GM21825 (cell line): ENCODE results near the gene BBS12.
"Not testable (repeated sequence)": the region's sequence is repeated elsewhere in the genome, so short reads cannot be mapped to it uniquely, and the experiment has no call there.

ENCODE experiments used
- ATAC-seq: cut with Tn5 transposase; IDR thresholded peaks from one replicate; pipeline ENCODE4 v1.9.1; 2021; ENCODE audit warnings: mild to moderate bottlenecking, moderate library complexity; ENCODE audit not compliant: unreplicated experiment

Gene BBS12

DNA sequence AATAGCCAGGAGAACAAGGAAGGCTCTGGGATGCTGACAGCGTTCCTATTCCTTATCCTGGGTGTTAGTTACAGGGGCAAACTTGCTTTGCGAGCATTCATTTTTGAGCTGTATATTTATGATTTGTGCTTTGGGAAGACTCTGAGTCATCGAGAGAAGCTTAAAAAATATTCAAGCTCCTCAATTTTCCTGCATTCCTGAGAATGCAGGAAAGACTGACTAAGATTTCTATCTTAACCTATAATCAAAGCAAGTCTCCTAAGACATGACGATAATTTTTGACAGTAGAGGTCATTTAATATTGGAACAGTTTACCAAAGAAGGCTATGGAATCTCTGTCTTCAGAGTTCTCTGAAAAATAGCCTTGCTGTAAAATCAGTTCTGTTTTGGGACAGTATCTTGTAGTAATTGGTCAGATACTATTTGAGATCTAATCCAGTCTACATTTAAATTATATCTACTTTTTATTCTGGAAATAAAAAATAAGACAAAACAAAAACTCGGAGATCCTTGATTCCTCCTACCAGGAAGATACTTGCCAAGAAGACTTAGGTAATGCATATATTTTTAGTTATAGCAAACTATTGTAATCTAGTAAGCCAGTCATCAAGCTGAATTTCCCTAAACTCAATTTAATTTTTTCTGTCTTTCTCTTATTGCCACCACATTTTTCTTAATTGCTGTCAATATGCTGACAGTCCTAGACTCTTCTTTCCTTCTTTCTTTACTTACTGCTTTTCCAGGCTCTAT, 31.7 kb downstream of the BBS12 start:
- ATAC-seq, result no peak

- ATAC-seq, result peak; percentile 90
Observed at GRCh38 chr4:122764821-122765215, 32.3 kb downstream of the BBS12 start.

- ATAC-seq, result no peak
Observed at GRCh38 chr4:122765692-122766352, 33.3 kb downstream of the BBS12 start.

- ATAC-seq, result no peak
Observed at GRCh38 chr4:122766353-122766705, 33.8 kb downstream of the BBS12 start.

DNA sequence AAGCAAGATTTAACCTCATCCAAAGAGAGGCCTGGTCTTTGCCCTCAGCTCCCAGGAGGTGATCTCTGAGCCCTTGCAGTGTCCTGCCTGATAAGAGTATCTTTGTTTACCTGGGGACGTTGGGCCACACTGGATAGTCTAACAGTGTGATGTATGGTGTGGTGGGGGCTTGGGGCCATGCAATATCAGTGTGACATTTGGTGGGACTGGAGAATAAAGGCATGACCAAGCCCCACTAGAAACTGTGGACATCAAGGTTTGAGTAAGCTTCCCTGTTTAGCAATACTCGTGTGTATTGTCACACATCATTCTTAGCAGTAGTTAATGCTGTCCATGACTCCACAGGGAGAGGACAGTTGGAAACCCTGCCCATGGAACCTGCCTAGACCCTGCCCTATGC, 34.4 kb downstream of the BBS12 start:
- no peak for ATAC-seq

- no peak for ATAC-seq
Observed at GRCh38 chr4:122771724-122772123, 39.2 kb downstream of the BBS12 start.

DNA sequence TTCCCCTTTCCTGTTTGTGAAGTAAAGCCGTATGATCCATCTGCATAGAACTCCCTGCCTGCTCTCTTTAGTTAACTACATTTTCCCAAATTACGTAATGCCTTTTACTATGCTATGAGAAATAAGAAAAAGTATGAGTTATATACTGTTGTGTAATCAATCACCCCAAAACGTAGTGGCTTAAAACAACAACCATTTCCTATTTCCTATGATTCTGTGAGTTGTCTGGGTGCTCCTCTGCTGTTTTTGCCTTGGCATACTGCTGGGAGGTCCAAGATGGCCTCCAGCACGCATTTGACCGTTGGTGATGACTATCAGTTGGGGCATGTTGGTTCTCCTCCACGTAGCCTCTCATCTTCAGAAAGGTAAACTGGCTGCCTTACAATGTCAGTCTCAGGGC, 39.8 kb downstream of the BBS12 start:
- no peak for ATAC-seq

- no peak for ATAC-seq
Observed at GRCh38 chr4:122772986-122773385, 40.5 kb downstream of the BBS12 start.

DNA sequence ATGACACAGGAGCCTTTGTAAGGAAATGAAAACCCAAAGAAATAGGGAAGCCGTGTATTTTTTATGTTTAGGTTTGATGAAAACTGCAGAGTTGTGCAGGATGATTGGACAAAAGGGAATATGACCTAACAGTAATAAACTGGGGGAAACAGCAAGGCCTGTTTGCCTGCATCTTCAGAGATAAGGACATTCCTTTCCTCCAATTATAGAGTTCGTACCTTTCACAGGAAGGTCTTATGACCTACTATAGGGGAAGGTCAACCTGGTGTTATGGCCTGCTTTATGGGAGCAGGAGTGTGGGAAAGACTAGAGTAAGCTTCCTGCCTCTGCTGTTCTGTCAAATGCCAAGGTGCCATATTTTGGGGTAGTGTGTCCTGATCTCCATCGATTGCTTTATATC, 42.5 kb downstream of the BBS12 start:
- ATAC-seq, result no peak

DNA sequence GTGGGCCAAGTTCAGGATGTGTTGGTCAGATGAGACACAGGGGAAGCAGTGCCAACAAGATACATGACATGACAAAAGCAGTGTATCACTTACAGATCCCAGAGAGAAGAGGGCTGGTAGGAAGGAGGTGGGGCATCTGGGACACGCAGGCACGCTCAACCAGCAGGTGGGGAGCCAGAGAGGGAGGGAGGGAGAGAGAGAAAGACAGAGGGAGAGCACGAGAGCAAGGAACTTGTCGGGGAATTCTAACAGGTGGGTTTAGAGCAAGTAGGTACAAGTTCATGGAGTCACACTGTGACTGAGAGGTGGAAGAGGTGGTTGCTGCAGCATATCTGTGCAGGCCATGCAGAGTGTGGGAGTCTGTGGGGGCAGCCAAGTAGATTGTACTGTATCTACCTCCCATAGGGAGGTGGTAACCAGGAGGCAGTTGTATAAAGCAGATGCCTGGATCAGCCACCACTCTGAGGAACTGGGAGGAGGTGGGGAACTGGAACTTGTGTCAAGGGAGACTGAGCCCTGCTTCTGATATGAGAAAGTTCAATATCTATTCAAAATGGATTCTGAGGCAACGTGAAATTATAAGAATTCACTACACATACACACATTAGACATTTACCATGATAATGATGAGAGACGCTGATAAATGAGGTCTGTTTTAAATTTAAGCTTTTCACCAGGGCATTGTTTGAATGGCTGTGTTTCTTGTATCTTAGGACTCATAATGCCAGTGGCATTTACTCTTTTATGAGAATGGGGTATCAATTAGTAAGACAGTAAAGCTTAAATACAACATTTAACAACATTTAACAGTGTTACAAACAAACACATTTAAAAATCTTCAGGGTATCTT, 43.7 kb downstream of the BBS12 start:
- ATAC-seq, result no peak

DNA sequence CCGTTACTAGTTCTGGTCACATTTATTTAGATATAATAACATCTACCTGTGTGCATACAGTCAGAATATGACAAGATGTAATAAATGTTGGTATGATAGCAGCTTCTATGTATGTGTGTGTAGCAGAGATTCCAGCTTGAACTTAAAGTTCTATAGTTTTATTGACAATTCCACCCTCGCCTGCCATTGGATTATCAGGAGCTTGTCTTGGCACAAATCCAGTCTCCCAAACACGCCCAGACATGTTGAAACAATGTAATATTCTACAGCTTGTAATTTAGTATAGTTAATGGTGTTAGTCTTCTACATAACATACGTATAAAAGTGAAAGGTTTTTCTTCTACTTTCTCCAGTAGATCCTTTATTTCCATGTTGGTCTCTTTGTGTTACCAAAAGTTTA, 44.4 kb downstream of the BBS12 start:
- ATAC-seq, result no peak

DNA sequence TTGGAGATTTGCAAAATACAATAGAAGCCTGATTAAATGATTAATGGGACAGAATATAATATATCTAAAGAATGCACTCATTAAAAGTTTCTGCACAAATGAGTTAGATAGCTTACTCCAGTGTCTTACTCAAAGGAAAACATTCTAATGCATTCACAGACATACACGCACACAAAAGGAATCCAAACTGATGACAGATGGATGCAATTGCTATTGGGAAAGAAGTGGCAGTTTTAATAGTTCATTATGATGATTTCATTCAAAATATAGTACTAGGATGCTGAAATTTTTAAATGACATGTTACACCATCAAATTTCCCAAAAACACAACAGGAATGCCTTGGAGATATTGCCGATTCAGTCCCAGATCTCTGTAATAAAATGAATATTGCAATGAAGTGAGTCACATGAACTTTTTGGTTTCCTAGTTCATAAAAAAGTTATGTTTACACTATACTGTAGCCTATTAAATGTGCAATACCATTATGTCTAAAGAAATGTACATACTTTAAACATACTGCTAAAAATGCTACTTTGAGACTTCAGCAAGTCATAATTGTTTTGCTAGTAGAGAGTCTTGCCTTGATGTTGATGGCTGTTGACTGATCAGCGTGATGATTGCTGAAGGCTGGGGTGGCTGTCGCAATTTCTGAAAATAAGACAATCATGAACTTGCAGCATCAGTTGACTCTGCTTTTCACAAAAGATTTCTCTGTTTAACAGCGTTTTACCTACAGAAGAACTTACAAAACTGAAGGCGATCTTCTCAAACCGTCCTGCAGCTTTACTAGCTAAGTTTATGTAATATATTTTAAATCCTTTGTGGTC, 45.6 kb downstream of the BBS12 start:
- ATAC-seq, result no peak

DNA sequence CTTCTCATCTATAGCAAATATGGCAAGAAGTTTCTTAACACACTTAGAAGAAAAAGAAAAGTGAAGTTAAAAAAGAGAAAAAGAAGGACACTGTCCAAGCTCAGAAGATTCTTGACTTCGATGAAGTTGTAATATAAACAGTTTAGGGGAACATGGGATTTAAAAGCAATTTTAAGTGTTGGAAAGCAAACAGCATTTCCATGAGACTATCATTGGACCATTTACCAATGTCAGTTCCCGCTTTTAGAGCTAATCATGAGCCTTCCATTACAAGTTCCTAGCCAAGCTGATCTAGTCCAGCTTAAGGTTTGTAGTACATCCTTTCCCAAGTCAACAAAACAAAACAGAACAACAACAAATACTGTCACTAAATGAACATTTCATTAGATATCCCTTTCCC, 49.0 kb downstream of the BBS12 start:
- ATAC-seq, result no peak

- ATAC-seq, result no peak
Observed at GRCh38 chr4:122783301-122784215, 51.1 kb downstream of the BBS12 start.

DNA sequence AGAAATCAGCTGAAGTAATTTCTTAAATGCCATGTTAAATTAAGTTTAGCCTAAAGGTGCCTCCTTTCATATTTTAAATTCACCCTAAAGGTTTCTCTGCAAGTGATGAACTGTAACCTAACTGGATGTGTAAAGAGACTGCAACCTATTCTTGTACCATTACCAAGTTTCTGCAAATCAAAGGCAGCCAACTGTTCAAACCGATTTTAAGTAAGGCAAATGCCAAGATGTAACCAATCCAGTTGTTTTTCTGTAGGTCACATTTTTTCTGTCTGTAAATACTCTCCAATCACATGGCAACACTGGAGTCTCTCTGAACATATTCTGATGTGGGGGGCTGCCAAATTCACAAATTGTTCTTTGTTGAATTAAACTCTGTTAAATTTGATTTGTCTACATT, 51.8 kb downstream of the BBS12 start:
- no peak for ATAC-seq

DNA sequence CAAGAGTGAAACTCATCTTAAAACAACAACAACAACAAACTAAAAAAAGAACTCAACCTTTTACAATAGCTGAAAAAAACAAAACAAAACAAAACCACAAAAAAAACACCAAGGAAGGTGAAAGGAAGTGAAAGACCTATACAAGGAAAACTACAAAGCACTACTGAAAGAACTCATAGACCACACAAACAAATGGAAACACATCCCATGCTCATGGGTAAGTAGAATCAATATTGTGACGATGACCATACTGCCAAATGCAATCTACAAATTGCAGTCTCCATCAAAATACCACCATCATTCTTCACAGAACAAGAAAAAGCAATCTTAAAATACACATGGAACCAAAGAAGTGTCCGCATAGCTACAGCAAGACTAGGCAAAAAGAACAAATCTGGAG, 52.6 kb downstream of the BBS12 start:
- ATAC-seq, result no peak

DNA sequence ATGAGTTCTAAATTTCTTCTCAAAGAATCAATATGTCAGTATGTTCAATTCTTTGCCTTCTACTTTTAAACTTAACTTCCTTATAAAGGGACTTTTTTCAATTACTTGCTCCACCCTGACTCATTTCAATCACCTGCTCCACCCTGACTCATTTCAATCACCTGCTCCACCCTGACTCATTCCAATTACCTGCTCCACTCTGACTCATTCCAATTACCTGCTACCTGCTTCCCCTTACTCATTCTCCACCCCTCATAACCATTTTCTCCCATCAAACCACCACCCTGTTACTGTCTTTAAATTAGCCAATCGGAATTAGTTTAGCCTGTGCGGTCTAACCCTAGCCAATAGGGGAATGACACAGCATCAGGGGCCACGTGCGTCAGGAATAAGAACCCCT, 53.8 kb downstream of the BBS12 start:
- not testable (repeated sequence) for ATAC-seq

- ATAC-seq, result not testable (repeated sequence)
Observed at GRCh38 chr4:122786920-122787319, 54.4 kb downstream of the BBS12 start.

- ATAC-seq, result no peak
Observed at GRCh38 chr4:122787940-122788339, 55.4 kb downstream of the BBS12 start.

GRCh38 chr4:122788935-122789334, 56.4 kb downstream of the BBS12 start:
- no peak for ATAC-seq
